ENCODE measurements around the gene NHERF1.

DNA sequence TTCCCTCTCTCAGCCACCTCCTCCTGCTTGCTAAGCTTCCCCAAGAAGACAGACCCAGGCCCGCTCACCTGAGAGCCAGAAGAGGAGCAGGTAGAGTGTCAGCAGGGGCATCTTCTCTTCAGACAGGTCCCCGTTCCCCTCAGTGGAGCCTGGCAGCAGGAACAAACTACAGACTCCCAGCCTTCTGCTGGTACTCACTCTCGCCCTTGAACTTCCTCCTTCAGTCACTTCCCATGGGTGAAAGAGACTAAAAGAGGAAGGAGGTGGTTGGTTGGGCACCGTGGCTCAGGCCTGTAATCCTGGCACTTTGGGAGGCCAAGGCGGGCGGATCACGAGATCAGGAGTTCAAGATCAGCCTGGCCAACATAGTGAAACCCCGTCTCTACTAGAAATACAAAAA, 35.7 kb upstream of the NHERF1 start, which contains the start of gene CD300LF:
- TF ChIP-seq, protein P1, sequence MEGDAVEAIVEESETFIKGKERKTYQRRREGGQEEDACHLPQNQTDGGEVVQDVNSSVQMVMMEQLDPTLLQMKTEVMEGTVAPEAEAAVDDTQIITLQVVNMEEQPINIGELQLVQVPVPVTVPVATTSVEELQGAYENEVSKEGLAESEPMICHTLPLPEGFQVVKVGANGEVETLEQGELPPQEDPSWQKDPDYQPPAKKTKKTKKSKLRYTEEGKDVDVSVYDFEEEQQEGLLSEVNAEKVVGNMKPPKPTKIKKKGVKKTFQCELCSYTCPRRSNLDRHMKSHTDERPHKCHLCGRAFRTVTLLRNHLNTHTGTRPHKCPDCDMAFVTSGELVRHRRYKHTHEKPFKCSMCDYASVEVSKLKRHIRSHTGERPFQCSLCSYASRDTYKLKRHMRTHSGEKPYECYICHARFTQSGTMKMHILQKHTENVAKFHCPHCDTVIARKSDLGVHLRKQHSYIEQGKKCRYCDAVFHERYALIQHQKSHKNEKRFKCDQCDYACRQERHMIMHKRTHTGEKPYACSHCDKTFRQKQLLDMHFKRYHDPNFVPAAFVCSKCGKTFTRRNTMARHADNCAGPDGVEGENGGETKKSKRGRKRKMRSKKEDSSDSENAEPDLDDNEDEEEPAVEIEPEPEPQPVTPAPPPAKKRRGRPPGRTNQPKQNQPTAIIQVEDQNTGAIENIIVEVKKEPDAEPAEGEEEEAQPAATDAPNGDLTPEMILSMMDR (tag by site-specific recombination; IDR thresholded peaks at IDR 0.05): no peak
- TF ChIP-seq ZBTB17 (tag by site-specific recombination; IDR thresholded peaks at IDR 0.05) (no peak), ZNF140 (tag by site-specific recombination; IDR thresholded peaks at IDR 0.05) (no peak), ZNF777 (tag by site-specific recombination; IDR thresholded peaks at IDR 0.05; ENCODE audit: borderline replicate concordance) (no peak), TCF7L2 (IDR thresholded peaks at IDR 0.05; ENCODE audit: borderline replicate concordance, low read depth, low read length) (no peak), YY1 (tag by site-specific recombination; IDR thresholded peaks at IDR 0.05) (no peak), ZNF121 (tag by site-specific recombination; IDR thresholded peaks at IDR 0.05) (no peak)
- TF ChIP-seq, protein P2, sequence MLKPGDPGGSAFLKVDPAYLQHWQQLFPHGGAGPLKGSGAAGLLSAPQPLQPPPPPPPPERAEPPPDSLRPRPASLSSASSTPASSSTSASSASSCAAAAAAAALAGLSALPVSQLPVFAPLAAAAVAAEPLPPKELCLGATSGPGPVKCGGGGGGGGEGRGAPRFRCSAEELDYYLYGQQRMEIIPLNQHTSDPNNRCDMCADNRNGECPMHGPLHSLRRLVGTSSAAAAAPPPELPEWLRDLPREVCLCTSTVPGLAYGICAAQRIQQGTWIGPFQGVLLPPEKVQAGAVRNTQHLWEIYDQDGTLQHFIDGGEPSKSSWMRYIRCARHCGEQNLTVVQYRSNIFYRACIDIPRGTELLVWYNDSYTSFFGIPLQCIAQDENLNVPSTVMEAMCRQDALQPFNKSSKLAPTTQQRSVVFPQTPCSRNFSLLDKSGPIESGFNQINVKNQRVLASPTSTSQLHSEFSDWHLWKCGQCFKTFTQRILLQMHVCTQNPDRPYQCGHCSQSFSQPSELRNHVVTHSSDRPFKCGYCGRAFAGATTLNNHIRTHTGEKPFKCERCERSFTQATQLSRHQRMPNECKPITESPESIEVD (tag by site-specific recombination; IDR thresholded peaks at IDR 0.05): no peak
- TF ChIP-seq, protein P3, sequence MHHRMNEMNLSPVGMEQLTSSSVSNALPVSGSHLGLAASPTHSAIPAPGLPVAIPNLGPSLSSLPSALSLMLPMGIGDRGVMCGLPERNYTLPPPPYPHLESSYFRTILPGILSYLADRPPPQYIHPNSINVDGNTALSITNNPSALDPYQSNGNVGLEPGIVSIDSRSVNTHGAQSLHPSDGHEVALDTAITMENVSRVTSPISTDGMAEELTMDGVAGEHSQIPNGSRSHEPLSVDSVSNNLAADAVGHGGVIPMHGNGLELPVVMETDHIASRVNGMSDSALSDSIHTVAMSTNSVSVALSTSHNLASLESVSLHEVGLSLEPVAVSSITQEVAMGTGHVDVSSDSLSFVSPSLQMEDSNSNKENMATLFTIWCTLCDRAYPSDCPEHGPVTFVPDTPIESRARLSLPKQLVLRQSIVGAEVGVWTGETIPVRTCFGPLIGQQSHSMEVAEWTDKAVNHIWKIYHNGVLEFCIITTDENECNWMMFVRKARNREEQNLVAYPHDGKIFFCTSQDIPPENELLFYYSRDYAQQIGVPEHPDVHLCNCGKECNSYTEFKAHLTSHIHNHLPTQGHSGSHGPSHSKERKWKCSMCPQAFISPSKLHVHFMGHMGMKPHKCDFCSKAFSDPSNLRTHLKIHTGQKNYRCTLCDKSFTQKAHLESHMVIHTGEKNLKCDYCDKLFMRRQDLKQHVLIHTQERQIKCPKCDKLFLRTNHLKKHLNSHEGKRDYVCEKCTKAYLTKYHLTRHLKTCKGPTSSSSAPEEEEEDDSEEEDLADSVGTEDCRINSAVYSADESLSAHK (tag by site-specific recombination; IDR thresholded peaks at IDR 0.05): no peak
- TF ChIP-seq, protein P4, sequence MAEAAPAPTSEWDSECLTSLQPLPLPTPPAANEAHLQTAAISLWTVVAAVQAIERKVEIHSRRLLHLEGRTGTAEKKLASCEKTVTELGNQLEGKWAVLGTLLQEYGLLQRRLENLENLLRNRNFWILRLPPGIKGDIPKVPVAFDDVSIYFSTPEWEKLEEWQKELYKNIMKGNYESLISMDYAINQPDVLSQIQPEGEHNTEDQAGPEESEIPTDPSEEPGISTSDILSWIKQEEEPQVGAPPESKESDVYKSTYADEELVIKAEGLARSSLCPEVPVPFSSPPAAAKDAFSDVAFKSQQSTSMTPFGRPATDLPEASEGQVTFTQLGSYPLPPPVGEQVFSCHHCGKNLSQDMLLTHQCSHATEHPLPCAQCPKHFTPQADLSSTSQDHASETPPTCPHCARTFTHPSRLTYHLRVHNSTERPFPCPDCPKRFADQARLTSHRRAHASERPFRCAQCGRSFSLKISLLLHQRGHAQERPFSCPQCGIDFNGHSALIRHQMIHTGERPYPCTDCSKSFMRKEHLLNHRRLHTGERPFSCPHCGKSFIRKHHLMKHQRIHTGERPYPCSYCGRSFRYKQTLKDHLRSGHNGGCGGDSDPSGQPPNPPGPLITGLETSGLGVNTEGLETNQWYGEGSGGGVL (tag by site-specific recombination; IDR thresholded peaks at IDR 0.05): no peak
- TF ChIP-seq, protein P5, sequence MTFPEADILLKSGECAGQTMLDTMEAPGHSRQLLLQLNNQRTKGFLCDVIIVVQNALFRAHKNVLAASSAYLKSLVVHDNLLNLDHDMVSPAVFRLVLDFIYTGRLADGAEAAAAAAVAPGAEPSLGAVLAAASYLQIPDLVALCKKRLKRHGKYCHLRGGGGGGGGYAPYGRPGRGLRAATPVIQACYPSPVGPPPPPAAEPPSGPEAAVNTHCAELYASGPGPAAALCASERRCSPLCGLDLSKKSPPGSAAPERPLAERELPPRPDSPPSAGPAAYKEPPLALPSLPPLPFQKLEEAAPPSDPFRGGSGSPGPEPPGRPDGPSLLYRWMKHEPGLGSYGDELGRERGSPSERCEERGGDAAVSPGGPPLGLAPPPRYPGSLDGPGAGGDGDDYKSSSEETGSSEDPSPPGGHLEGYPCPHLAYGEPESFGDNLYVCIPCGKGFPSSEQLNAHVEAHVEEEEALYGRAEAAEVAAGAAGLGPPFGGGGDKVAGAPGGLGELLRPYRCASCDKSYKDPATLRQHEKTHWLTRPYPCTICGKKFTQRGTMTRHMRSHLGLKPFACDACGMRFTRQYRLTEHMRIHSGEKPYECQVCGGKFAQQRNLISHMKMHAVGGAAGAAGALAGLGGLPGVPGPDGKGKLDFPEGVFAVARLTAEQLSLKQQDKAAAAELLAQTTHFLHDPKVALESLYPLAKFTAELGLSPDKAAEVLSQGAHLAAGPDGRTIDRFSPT (tag by site-specific recombination; IDR thresholded peaks at IDR 0.05): no peak
- TF ChIP-seq, protein P6, sequence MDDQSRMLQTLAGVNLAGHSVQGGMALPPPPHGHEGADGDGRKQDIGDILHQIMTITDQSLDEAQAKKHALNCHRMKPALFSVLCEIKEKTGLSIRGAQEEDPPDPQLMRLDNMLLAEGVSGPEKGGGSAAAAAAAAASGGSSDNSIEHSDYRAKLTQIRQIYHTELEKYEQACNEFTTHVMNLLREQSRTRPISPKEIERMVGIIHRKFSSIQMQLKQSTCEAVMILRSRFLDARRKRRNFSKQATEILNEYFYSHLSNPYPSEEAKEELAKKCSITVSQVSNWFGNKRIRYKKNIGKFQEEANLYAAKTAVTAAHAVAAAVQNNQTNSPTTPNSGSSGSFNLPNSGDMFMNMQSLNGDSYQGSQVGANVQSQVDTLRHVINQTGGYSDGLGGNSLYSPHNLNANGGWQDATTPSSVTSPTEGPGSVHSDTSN (CRISPR knock-in tag; IDR thresholded peaks at IDR 0.05): no peak
